Gastroesophageal sphincter (tissue), 3 donors: ENCODE data around the gene MUC5AC.

Experiments
- CTCF ChIP-seq, 4 experiments: fragments of 200-600 bp in 2 of 4; fragments of 450-650 bp in 2 of 4; sonication (generic) in 1 of 4; IDR thresholded peaks; one replicate each; pipeline ENCODE4 v1.5.1; 2017 to 2019; ENCODE audit warnings: antibody characterized with exemption in 4 of 4, mild to moderate bottlenecking in 2 of 4, moderate library complexity in 2 of 4
- EP300 ChIP-seq: sonication (generic); formaldehyde crosslinking; IDR thresholded peaks from one replicate; pipeline ENCODE4 v1.6.1; 2017; ENCODE audit warnings: antibody characterized with exemption, mild to moderate bottlenecking
- POLR2A ChIP-seq, 2 donors: fragments of 450-650 bp; IDR thresholded peaks; one replicate each; pipeline ENCODE4 v1.6.1; 2017; ENCODE audit warnings: antibody characterized with exemption in 2 of 2, mild to moderate bottlenecking in 2 of 2, moderate library complexity in 1 of 2

DNA sequence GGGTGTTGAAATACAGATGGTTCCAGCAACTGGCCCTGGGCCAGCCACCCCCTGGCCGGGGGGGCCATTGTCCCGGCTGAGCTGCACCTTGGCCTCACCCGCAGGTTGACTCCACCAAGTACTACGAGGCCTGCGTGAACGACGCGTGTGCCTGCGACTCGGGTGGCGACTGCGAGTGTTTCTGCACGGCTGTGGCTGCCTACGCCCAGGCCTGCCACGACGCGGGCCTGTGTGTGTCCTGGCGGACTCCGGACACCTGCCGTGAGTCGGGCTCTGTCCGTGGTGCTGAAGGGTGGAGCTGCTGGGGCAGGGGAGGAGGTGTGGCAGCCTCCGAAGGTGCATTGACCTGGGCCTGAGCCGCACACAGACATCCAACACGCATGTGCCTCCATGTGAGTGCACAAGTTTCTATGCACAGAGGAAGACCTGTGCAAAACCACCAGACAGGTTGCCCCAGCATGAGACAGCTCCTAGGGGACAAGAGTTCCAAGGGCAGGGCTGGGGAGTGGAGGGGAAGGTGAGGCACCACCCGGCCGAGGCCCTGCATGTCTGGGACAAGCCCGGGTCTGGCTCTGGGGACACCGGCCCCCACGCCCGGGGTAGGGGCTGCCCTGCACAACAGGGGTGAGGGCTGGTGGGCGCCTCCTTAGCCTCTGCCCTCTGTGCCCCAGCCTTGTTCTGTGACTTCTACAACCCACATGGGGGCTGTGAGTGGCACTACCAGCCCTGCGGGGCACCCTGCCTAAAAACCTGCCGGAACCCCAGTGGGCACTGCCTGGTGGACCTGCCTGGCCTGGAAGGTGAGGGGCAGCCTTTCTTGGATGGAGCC, 81.2 kb downstream of the MUC5AC start:
- TF ChIP-seq CTCF (IDR thresholded peaks at IDR 0.05): no peak
- no peak for TF ChIP-seq POLR2A (IDR thresholded peaks at IDR 0.05)
- TF ChIP-seq EP300: no peak
